ENCODE data around the gene PCARE. TPM values are rescaled to one million over a fixed set of nuclear protein-coding genes. Genes with fewer than 3 reads are reported as not detected.

Gene PCARE
- total RNA-seq, 2 experiments from 2014 or later, result not detected

DNA sequence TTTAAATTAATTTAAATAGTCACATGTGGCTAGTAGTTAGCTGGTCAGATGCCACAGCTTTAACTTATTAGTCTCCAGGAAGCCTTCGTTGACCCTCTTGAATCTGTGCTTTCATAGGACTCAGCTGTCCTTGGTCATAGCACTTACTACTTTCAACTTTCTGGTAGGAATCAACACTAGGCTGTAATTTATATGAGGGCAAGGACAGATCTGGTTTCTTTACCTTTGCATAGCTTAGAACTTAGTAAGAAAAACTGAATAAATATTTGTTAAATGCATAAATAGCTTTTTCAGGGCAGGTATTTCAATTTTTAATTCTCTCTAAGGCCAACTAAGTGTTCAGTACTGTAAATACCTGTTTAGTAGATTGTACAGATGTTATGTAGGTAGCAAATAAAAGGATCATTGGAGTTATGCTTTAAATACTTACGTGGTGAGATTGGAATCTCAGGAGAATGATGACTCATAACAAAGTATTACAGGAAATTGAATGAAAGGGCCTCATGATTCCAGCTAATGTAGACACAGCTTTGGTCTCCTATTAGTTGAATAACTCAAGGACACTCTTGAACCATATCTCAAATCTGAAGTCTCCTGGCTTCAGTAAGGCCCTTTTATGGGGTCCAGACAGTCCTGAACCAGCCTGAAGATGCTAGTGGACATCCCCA is 43.4 kb upstream of the PCARE start:
- TF ChIP-seq, protein P1, sequence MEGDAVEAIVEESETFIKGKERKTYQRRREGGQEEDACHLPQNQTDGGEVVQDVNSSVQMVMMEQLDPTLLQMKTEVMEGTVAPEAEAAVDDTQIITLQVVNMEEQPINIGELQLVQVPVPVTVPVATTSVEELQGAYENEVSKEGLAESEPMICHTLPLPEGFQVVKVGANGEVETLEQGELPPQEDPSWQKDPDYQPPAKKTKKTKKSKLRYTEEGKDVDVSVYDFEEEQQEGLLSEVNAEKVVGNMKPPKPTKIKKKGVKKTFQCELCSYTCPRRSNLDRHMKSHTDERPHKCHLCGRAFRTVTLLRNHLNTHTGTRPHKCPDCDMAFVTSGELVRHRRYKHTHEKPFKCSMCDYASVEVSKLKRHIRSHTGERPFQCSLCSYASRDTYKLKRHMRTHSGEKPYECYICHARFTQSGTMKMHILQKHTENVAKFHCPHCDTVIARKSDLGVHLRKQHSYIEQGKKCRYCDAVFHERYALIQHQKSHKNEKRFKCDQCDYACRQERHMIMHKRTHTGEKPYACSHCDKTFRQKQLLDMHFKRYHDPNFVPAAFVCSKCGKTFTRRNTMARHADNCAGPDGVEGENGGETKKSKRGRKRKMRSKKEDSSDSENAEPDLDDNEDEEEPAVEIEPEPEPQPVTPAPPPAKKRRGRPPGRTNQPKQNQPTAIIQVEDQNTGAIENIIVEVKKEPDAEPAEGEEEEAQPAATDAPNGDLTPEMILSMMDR (IDR thresholded peaks at IDR 0.05), result no peak
- intact Hi-C loops (cut with micrococcal nuclease), result loop anchor here (10.0 kb wide), 1 partner anchor 103 kb away; no protein-coding TSS in a partner anchor
- H3K4me3 Mint-ChIP-seq, result no peak overlapping the region
- ChIA-PET CTCF (interaction anchor here (0.9 to 2.2 kb wide), 5 partner anchors 13 to 161 kb away, joined by 3 to 8 read pairs (median 3); no protein-coding TSS in a partner anchor), POLR2A (interaction anchor here (0.6 to 3.9 kb wide), 6 partner anchors 8 to 248 kb away, joined by 4 to 25 read pairs (median 5); partner anchors contain the start of genes TRMT61B and WDR43)
- ATAC-seq (no peak), DNase-seq (no peak)
- no peaks in the 10 kb centered on the region for H3K27me3 Mint-ChIP-seq
- no peaks in the 10 kb centered on the region for H3K9me3 Mint-ChIP-seq
- H3K36me3 Mint-ChIP-seq (ENCODE audit: low read depth), result peaks cover 16% of the 10 kb centered on the region
- no peak overlapping the region for H3K27ac Mint-ChIP-seq
- peaks cover 53% of the 10 kb centered on the region for H3K4me1 Mint-ChIP-seq (ENCODE audit: low read depth)

DNA sequence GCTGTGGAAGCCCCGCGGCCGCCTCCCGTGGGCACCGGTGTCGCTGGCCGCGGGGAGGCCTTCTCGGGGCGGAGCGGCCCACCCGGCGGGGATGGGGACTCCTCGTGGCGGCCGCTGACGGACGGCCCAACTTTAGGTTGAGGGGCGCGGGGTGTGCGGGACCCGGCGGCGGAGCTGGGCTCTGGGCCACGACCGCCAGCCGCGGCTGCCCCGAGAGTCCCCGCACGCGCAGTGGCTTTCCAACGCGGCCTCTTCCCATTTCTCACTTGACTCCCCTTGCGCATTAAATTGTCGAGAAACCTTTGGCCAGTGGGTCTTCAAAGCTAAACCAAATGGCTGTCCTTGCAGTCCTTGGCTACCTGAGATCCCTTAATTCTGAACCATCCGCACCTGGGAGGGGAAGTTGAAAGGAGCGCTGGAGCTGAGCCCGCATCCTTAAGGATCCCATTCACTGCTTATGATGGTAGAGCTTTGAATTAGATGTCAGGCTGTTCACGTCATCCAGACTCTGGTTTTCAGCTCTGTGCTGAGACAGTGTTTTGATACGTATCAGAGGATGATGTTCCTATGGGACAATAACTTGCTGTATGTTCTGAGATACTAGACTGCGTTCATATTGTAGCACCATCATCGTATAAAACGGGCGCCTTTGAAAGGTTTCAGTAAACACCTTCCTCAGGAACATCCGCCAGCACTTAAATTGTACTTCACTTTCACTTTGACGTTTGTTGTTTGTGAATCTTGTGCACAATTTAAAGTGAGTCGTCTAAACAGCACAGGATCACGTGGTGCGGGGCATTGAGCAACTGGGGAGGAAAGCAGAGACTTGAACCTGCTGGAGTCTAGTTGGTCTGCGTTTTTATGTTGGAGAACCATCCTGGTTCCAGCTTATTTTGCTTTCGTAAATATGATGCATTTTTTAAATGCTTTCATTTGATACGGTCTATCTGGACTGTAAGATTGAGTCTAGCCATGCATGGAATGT is 41.8 kb upstream of the PCARE start:
- H3K27me3 Mint-ChIP-seq, result no peaks in the 10 kb centered on the region
- H3K36me3 Mint-ChIP-seq (ENCODE audit: low read depth), result peaks cover 4% of the 10 kb centered on the region
- DNase-seq (peak; percentile 89), ATAC-seq (peak; percentile 57)
- peak overlapping the region; percentile 87 for H3K27ac Mint-ChIP-seq
- POLR2A ChIA-PET, result interaction anchor here (0.6 to 4.5 kb wide), 11 partner anchors 10 to 246 kb away, joined by 3 to 29 read pairs (median 5); partner anchors contain the start of genes TRMT61B and WDR43
- TF ChIP-seq, protein P1 (IDR thresholded peaks at IDR 0.05), result no peak
- intact Hi-C loops (cut with micrococcal nuclease), result loop anchor here (10.0 kb wide), 1 partner anchor 101 kb away; no protein-coding TSS in a partner anchor
- peaks cover 49% of the 10 kb centered on the region for H3K4me1 Mint-ChIP-seq (ENCODE audit: low read depth)
- CTCF ChIA-PET, result interaction anchor here (1.1 to 2.2 kb wide), 2 partner anchors 14 to 80 kb away, joined by 3 to 8 read pairs; no protein-coding TSS in a partner anchor
- H3K9me3 Mint-ChIP-seq, result no peaks in the 10 kb centered on the region
- peak overlapping the region; percentile 81 for H3K4me3 Mint-ChIP-seq

DNA sequence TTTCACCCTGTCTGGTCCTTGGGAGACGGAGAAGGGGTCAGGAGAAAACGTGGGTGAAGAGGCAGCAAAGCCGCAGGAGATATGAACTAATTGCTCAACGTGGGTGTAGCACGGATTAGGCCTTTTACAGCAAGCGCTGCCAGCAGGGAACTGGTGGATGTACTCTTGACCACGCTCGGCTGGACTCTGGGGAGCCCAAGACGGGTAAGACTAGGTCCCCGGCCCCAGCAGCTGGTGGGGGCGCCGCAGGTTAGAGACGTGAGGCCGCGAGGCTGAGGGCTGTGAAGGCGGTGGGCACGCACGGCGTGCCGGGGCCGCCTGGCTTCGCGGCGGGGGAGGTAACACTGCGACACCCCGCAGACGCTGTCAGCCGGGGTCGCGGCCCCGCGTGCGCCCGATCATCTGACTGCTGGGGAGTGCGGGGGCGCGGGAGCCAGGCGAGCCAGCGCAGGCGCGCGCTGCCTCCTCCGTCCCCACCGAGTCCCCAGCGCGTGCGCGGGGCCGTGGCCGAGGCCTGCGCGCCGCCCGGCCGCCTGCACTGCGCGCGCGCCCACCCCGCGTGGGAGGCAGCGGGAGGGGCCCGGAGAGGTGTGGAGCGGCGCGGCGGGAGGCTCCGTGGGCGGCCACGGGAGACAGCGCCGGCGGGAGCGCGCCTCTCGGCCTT is 40.8 kb upstream of the PCARE start, which contains the start of gene CLIP4:
Gene CLIP4 (plus strand): TSS at position 470 of the 664 bp plus-strand sequence. CDS start 5,974 bp downstream, outside the sequence.
- H3K27ac Mint-ChIP-seq, result peak within 1 kb of the TSS; percentile 91
- no peaks in the 10 kb centered on the region for H3K9me3 Mint-ChIP-seq
- H3K4me3 Mint-ChIP-seq, result peak within 1 kb of the TSS; percentile 81
- TF ChIP-seq, protein P1 (IDR thresholded peaks at IDR 0.05), result no peak
- ATAC-seq (peak; percentile 77), DNase-seq (peak; percentile 78)
- ChIA-PET CTCF (no interaction called here), POLR2A (interaction anchor here (1.3 to 4.5 kb wide), 5 partner anchors 10 to 104 kb away, joined by 3 to 29 read pairs (median 10); no protein-coding TSS in a partner anchor)
- intact Hi-C loops (cut with micrococcal nuclease), result loop anchor here (10.0 kb wide), 1 partner anchor 100 kb away; no protein-coding TSS in a partner anchor
- peaks cover 1% of the 10 kb centered on the region for H3K36me3 Mint-ChIP-seq (ENCODE audit: low read depth)
- no peaks in the 10 kb centered on the region for H3K27me3 Mint-ChIP-seq
- H3K4me1 Mint-ChIP-seq (ENCODE audit: low read depth), result peaks cover 43% of the 10 kb centered on the region

DNA sequence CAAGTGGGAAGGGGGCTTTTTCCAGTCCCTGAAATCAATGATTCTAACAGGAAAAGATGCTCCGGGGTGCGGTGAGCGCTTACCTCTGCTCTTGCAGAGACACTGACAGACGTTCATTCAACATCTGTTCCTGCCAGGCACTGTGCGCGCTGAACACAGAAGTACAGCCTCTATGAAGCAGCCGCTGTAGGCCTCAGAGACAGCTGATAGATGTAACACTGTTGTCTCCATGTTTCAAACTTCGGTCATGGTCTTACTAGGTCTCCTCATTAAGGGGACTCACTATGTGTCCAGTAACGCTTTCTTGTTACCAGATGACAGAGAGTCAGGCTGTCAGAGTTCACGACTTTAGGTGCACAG is 40.2 kb upstream of the PCARE start:
- peak overlapping the region; percentile 91 for H3K27ac Mint-ChIP-seq
- H3K4me1 Mint-ChIP-seq (ENCODE audit: low read depth), result peaks cover 39% of the 10 kb centered on the region
- CTCF ChIA-PET, result interaction anchor here (1.5 kb wide), 1 partner anchor 104 kb away, joined by 3 read pairs; no protein-coding TSS in a partner anchor
- H3K27me3 Mint-ChIP-seq, result no peaks in the 10 kb centered on the region
- DNase-seq (no peak), ATAC-seq (no peak)
- H3K9me3 Mint-ChIP-seq, result no peaks in the 10 kb centered on the region
- TF ChIP-seq, protein P1 (IDR thresholded peaks at IDR 0.05), result no peak
- POLR2A ChIA-PET, result interaction anchor here (3.0 to 4.5 kb wide), 3 partner anchors 9 to 104 kb away, joined by 10 to 29 read pairs (median 25); no protein-coding TSS in a partner anchor
- intact Hi-C loops (cut with micrococcal nuclease), result loop anchor here (10.0 kb wide), 1 partner anchor 100 kb away; no protein-coding TSS in a partner anchor
- peak overlapping the region; percentile 71 for H3K4me3 Mint-ChIP-seq
- H3K36me3 Mint-ChIP-seq (ENCODE audit: low read depth), result peaks cover 1% of the 10 kb centered on the region
